Stimulated activated CD4-positive, alpha-beta T cell treated with anti-CD3 and anti-CD28 coated beads, Interleukin-4, amount 100 ng/mL, for 24 hours (primary cell): ENCODE data around the gene MDP1.

Source experiments
- DNase-seq: peaks from one replicate; pipeline ENCODE4 v3.0.0-alpha.2; 2020

Gene MDP1

DNA sequence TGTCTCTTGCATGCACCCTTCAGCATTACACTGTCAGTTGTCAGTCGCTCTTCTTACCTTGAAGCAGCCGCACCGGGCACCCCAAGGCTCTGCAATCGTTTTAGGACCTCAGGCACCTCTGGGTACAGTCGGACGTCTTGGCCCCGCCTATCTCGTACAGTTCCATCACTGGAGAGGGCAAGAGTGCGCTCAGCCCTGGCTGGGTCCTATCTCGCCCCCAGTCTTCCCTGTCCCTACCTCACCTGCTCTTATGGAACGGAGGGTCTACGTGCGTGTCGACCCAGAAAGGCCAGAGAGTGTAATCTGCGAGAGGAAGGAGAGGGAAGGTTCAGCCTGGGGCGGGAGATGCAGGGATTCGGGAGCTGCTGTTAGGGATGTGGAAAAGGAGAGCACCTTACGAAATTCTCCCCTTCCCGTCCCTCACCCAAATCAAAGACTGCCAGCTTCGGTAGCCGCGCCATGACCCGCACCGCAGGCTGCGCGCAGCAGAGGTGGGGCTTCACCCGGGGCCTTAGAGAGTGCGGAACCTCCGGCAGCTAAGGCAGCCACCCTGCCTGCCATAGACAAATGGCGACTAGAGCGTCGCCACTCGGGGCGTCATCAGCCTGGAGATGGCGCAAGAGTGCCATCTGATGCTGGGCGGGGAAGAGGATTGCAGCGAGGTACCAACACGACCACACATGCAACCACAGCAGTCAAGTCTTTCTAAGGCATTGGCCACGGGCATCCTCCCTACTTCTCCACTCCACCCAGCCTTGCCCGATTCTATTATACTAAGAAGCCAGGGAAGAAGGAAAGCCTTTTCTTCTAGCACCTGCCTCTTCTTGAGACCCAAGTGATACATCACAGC, at the start of gene MDP1:
Gene MDP1, minus strand, starts transcription at position 572 of the 850 bp plus-strand sequence. Its CDS starts 111 bp downstream, at position 461.
- peak; percentile 84 for DNase-seq

DNA sequence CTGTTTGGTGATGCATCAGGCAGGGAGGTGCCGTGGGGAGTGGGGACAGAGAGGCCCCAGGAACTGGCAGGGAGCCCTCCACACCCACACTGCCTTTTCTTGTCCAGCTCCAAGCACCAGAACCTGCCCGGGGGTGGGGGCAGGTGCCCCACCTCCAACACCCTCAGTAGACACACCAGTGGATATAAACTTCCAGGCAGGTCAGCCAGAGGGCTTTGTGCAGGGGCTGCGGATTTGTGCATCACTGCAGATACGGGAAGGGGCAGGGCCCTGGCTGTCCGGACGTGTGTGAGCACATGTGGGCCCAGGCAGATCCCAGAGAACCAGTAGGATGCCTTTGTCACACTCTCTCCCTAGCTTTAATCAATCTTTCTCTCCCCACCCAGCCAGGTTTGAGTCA, 48.4 kb upstream of the MDP1 start:
- DNase-seq = no peak

DNA sequence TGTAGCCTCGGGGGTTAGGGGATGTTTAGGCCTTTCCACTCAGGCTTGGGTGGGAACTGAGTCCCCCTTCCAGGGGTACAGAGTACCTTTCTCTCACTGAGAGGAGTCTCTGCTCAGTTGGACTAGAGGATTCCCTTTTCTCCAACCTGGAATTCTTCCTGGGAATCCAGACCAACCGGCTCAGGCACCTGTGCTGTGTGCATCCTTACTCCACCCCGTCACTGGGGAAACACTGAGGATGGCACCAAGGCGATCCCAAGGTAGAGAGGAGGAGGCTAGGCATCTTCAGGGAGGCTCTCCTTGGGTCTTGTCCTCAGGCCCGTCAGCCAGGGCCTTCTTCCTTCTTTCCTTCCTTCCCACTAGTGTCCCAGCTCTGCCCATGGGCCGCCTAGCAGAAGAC, 48.0 kb upstream of the MDP1 start:
- no peak for DNase-seq

DNA sequence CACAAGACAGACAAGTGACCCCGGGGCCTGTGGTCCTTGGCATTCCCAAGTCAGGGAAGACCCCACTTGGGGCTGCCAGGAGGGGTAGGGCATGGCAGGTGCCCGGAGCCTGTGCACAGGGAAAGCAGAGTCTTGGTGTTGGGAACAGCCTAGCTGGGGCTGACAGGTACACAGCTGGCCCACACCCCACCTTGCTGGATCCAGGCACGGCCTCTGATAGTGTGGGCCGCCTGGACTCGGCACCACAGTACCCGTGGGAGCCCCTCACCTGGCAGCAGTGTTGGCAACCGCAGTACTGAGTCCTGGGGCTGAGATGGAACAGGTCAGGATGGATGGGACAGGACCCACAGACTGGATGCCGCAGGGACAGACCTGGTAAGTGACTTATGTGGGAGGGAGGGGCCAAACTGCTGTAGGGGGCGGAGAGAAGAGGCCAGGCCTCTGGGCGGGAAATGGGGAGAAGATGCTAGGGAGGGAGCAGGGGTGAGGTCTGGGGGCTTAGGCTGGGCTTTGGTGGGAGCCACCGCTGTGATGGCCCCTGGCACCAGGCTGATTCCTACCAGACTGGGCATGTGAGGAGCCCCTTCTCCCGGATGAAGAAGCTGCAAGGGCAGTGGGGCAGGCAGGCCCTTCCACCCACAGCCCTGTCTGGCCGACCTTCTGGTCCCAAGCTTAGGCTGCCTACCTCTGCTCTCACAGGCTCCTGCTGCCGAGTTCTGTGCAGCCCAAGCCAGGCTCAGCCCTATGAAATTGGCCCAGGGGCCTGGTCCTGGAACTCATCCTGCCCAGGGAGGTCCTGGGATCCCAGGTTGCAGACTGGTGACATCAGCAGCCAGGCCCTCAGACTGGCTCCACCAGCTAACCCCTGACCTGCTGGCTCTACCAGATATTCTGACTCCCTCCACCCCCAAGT, 47.2 kb upstream of the MDP1 start, which contains the start of gene TGM1:
Gene TGM1, minus strand, starts transcription at position 357 of the 913 bp plus-strand sequence. CDS start 825 bp downstream, outside the sequence.
- DNase-seq = no peak

DNA sequence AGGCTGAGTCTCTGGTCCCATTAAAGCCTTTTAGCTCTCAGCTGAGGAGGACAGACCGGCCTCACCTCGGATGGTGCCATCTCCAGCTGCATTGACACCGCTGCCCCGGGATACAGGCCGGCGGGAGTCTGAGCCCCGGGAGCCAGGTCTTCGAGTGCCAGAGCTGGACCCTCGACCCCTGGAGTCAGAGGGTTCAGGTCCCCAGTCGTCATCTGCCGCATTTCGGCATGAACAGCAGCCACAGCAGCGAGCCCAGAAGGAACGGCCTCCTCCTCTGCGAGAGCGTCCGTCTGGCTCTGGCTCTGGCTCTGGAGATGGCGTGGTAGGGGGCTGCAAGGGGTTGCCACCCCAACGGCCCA, 46.1 kb upstream of the MDP1 start:
- DNase-seq = no peak

DNA sequence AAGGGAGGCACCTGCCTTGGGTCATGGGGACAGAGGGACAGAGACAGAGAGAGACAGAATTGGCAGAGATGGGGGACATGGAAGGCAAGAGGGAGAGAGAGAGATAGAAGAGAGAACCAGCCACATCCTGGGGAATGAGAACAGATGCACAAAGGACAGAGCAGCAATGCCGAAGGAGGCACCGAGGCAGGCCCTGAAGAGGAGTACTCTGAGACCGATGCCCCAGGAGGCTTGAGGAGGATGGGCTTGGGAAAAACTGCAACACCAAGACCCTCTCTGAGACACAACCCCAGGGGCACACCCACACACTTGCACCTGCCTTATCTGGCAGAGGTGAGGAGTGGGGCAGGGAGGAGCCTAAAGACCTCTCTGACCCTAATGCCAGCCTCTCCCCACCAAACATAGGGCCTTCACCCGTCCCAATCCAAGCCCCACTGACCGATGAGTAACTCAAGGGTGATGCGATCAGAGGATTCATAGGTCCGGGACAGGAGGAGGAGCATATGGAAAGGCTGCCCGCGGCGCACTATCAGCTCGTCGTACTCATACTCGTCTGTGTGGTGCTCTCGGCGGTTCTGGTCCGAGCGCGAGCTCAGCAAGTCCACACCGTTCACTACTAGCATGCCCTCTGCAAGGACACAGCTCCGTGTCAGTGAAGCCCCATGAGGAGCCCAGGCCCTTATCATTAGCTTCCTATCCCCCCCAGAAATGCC, 45.5 kb upstream of the MDP1 start:
- DNase-seq = no peak

DNA sequence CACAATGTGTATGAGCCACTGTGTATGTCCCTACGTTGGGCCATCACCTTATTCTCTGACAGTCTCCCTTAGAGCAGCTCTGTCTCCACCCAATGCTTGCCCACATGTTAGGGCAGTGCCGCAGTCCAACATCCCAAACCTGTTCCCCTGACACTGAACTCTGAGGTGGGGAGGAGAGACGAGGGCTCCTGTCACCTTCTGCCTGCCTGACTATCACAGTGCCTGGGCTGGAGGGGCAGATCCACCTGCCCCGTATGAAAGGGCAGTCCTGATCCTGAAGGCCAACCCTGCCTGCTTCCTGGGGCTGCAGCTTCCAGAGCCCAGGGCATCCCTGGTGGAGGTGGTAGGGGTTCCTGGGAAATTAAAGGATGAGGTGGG, 44.9 kb upstream of the MDP1 start:
- DNase-seq = no peak

DNA sequence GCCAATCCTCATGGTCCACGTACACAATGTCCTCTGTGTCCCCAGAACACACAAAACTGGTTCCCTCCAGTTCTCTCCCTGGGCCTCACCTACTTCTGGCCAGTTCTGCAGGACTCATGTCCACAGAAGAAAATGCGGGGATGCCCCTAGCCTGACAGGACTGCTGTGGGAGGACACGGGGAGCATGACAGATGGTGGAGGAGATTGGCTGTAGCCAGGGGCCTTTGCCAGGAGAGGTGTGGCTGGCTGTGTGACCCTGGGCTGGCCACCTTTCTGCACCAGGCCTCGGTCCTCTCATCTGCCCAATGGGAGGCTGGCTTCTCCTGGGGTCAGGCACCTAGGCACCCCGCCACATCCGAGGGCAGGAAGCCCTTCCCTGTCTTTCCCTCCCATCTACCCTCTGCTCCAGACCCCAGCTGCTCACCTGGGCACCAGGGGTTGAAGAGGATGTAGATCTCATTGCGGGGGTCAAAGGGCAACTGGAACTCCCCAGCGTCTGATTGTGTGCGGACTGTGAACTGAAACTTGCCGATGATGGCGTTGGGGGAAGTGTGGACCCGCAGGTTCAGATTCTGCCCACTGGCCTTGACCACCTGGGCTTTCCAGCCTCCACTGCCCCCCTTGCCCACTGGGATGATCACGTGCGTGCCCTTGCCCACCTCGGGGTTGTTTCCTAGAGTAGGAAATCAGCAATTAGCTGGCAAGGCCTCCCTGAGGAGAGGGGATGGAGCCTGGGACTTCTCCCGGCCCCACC, 44.3 kb upstream of the MDP1 start:
- DNase-seq = no peak

DNA sequence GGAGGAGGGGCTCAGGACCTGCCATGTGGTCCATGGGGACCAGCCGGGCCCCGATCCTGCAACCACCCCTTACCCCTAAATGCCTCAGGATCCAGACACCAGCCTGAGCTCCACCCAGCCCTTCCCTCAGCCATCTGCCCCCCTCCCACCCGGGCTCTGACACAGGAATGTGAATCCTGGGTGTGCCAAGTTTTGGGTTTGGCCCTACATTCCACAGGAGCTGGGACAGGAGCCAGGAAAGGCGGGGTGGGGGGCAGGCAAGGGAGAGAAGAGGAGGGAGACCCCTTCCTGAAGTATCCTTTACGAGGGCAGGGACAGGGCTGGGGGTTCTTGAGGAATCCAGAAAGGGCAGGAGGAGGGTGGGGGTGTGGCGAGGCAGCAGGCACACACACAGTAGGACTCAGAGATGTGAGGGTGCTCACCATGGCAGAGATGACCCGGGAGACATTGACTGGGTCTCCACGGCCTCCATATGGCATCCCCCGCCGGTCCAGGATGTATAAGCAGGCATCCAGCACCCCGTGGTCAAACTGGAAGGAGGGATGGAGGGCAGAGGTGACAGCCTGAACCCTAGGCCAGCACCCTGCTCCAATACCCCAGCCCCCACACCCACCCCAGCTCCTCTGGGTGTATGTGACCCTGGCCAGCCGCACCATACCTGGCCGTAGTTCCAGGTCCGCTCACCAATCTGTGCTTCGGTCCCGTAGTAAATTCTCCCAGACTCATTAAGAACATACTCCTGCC, 43.6 kb upstream of the MDP1 start:
- no peak for DNase-seq

DNA sequence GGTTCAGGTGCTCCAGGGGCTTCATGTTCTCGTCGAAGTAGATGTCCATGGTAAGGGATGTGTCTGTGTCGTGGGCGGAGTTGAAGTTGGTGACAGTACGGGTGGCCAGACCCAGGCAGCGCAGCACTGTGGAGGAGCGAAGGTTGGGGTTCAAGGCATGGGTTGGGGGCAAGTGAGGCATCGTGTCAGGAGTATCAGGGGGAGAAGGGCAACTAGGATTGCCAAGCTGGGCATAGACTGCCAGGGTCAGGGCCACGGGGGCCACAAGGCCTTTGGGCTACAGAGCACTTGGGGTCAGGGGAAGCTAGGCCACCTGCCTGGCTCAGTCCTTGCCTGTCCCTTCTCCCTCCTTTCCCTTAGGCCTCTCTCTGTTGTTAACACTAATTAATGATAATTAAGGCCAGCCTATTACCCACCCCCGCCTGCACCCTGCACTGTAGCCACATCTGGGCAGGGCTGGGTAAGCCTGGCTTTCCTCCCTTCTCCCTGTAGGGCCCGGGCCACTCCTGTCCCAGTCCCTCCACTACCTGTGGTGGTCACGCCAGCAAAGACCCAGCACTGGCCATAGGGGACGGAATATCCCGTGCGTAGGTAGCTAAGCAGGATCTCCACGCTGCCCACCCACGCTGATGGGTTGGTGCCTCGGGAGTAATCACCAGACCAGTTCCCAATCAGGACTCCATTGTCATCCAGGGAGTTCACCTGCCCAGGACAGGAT, 42.8 kb upstream of the MDP1 start:
- no peak for DNase-seq

DNA sequence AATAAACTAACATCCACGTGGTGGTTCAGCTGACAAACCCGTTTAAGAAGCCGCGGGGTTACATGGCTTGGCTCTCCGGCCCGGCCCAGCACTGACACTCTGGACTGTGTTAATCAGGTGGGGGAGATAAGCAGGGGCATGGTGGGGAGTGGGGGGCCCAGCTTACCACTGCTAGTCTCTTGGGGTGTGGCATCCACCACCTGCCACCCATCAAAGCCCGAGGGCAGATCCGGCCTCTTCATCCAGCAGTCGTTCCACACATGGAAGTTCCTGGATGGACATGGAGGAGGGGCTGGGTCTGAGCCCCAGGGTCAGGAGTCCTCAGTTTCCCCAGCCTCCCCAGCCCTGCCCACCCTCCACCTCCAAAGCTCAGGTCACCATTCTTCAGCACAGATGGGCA, 42.3 kb upstream of the MDP1 start:
- DNase-seq = no peak

DNA sequence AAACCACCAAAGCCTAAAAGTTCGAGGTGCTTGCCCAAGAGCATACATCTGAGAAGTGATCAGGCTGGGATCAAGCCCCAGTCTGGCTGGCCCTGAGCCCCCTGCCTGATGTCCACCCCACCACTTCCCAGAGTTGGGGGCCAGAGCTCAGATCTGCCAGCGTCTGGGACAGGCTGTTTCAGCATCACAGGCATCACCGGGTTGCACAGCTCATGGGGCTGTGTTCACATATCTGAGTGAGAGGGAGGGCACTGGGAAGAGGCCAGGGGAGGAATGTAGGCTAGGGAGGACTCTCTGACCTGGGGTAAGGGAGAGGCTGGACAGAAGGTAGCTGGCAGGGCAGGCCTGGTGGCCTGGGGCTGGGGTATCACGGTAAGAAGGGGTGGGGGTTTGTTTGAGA, 41.1 kb upstream of the MDP1 start:
- DNase-seq = no peak

DNA sequence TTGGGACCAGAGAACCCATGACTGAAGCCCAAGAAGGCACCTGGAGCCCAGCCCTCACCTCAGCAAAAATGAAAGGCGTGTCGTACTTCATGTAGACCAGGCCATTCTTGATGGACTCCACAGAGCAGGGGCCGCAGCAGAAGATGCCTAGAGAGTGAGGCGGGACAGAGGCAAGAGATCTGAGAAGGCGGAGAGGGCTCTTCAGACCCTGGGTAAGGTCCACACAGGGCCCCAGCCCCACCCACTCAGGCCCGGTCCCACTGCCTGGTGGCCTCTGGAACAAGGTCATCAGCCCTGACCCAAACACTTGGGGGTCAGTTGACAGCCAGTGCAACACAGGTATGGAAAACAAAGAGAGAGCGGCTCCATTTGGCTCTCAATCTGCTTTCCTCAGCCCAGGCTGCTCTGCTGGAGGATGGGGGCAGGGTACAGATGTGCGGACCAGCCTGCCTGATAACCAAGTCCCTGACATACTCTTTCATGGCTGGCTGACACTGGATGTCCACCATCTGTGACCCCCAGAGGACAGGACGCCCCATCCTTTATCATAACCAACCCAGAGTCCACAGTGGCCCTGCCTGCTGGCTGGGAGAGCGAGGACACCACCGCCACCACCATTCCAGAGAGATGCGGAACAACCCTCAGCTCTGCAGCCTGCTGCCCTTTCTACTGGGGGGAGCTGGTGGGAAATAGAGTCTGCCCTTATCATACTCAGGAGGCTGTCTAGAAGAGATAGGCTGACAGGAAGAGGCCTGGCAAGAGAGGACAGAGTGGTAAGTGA, 40.3 kb upstream of the MDP1 start:
- no peak for DNase-seq

DNA sequence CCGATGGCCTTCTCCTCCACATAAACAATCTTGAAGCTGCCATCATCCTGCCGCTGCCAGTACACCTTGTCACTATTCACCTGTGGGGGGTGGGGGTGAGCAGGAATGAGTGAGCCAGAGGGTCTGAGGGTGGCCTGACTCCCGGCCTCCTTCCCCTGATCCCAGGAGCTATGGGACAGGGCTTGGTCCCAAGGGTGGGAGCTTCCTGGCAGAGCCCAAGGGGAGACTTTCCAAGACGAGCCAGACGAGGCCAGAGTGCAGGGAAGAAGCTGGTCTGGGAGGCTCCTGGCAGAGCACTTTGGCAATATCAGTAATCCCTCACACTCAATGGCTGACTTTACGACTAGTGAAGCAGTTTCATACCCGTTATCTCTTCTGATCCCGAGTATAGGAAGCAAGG, 39.6 kb upstream of the MDP1 start:
- DNase-seq = no peak

DNA sequence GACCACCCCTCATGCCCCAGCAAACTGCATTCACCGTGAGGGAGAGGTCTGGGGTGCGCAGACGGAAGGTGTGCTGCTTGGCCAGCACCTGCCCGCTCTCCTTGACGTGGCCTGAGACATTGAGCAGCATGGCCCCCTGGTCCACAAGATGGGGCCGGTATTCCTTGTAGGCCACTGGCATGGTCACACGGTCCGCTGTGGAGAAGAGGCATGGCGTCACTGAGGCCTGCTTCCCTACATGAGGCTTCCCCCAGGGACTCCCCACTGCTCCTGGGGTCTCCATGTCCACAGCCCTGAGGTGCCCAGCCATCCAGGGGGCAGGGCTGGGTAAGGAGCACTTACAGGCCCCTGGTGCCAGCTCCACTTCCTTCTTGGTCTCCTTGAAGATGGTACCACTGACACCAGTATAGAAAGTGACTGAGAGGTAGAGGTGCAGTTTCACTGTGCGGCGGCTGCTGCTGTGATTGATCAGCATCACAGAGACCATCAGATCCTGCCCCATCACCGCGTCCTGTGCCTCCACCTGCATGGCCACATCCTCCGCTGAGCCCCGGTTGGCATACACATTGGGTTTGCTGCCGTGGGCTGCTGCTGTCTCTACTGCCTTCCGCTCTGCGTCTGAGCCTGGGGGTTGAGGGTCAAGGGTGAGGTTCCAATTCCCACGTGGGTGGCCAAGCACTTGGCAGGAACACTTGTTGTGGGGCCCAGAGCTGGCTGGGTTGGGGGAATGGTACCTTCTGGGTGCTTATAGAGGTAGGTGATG, 38.9 kb upstream of the MDP1 start:
- no peak for DNase-seq

DNA sequence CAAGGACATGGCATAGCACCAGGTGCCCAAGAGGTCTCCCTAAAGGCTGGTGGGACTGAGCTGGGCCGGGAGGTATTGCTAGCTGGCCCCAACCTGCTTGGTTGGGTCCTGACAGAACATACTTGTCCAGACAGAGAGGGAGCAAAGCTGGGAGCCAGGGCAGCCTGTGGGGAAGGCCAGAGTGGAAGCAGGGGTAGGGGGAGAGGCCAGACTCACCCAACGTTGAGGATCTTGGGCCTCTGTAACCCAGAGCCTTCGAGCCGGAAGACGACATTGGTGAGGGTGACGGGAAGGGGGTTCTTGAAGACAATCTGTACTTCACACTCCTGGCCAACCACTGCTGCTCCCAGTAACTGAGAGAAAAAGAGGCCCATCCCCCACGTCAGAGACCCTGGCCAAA, 38.1 kb upstream of the MDP1 start:
- DNase-seq = no peak

DNA sequence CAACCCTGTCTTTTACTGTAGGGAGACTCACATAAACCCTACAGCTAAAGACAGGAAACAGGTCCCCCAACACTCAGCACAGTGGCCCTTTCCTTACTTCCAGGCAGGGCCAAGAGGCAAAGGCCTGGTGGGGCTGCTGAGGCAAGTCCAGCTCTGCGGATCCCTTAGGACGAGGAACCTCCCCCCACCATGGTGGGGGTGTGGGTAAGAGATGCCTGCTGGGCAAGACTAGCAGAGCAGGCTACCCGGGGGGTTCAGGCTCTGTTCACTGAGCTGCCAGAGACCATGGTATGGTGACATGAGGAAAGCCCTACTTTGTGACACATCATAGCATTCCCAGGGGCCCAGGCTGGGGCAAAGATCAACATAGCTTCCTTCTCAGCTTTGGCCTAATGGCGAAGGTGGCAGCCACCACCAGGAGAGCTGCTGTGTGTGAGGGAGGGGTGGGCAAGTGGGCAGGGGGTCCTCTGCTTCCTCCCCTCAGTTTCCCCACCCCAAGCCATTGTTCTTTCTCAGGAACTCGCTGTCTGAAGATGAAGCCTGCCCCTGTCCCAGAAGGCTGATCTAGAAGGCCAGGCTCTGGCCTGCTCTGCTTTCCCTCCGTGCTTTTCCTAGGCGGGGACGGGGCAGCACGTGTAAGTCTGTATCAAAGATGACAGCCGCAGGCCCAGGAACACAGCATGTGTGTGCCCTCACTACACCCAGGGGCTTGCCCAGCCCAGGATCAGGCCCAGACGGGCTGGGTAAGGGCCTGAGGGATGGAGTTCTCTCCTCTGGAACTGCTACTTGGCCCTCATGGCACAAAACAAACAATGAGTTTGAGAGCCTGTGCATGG, 36.6 kb upstream of the MDP1 start:
- DNase-seq = no peak

DNA sequence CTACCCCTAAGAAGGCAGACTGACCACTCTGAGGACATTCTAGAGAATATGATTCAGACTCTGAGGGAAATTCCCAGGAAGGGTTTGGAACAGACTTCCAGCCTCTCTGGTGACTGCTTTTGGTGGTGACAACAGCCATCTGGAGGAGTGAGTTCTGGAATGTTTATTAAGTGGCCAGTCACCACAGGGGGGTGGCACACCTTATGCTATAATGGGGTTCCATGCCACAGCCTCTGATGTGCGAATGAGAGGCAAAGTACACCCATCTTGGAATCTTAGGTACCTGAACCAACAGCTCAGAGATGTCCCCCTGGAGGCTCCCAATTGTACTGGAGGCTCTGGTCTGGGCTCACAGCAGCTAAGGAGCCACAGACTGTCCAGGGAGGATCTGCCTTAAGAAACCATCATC, 36.0 kb upstream of the MDP1 start:
- no peak for DNase-seq

DNA sequence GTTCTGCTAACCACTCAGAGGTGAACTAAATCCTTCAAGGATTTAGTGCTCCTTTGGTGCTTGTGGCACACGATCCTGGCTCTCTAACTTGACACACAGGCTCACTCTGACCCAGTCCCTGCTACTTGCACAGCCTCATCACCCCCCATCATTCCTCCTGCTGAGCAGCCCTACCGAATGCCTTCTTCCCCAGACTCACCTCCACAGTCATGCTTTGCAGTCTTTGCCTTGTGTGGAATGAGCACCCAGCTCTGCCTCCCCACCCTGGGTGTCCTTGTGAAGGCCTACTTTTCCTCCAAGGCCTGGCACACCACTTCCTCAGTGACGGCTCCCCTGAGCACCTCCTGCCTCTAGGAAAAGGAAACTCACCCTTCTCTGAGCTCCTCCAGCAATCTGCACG, 34.5 kb upstream of the MDP1 start:
- no peak for DNase-seq
